Gastrocnemius medialis (tissue), 4 donors: ENCODE measurements around the gene SLC39A11. TPM values are rescaled to one million over a fixed set of nuclear protein-coding genes. Genes with fewer than 3 reads are reported as not detected.

Experiments used
- ATAC-seq, 2 donors: fragments of 150-250 bp; one replicate each; pipeline ENCODE4 v1.9.1; 2016
- DNase-seq, 2 donors: peaks; one replicate each; pipeline ENCODE4 v3.0.0-alpha.2; 2019
- H3K27ac ChIP-seq, 4 donors: fragments of 200-600 bp; sonication (generic); 1 replicate in 1 of 4; 2 replicates in 3 of 4; pipeline ENCODE4 v1.5.1; 2016 to 2018; ENCODE audit warnings: mild to moderate bottlenecking in 2 of 4, moderate library complexity in 1 of 4
- H3K27me3 ChIP-seq, 3 donors: fragments of 200-600 bp; sonication (generic) in 2 of 3; 1 replicate in 1 of 3; 2 replicates in 2 of 3; pipeline versions ENCODE4 v1.5.1 to v1.6.0; 2016 to 2019; ENCODE audit warnings: mild to moderate bottlenecking in 1 of 3, moderate library complexity in 1 of 3
- H3K36me3 ChIP-seq, 2 donors: fragments of 200-600 bp; sonication (generic) in 1 of 2; one replicate each; pipeline ENCODE4 v1.5.1; 2017 to 2018
- H3K4me1 ChIP-seq, 2 donors: fragments of 200-600 bp; sonication (generic) in 1 of 2; one replicate each; pipeline ENCODE4 v1.5.1; 2016 to 2017; ENCODE audit warnings: mild to moderate bottlenecking in 2 of 2
- H3K4me3 ChIP-seq, 4 donors: fragments of 200-600 bp; sonication (generic) in 3 of 4; 1 replicate in 1 of 4; 2 replicates in 3 of 4; pipeline ENCODE4 v1.5.1; 2016 to 2019; ENCODE audit warnings: mild to moderate bottlenecking in 2 of 4
- H3K9me3 ChIP-seq, 3 donors: fragments of 200-600 bp; sonication (generic) in 2 of 3; 1 replicate in 1 of 3; 2 replicates in 2 of 3; pipeline ENCODE4 v1.5.1; 2016 to 2019
- CTCF ChIP-seq, 5 experiments: fragments of 450-650 bp in 3 of 5; fragments of 200-600 bp in 2 of 5; sonication (generic) in 2 of 5; IDR thresholded peaks in 4 of 5; conservative IDR thresholded peaks in 1 of 5; 1 replicate in 4 of 5; 2 replicates in 1 of 5; pipeline ENCODE4 v1.5.1; 2016 to 2019; ENCODE audit warnings: antibody characterized with exemption in 5 of 5, mild to moderate bottlenecking in 3 of 5, moderate library complexity in 3 of 5
- POLR2A ChIP-seq, 2 donors: fragments of 450-650 bp; IDR thresholded peaks; one replicate each; pipeline ENCODE4 v1.6.1; 2017; ENCODE audit warnings: antibody characterized with exemption in 2 of 2, mild to moderate bottlenecking in 2 of 2, moderate library complexity in 2 of 2
- in situ Hi-C, 4 donors: fragments of 200-750 bp; cut with MboI; loops; one replicate each; pipeline versions ENCODE4 v1.15.0 to v1.8.0; 2017; ENCODE audit warnings: low sequenced_read_pairs in 4 of 4
- intact Hi-C: fragments of 100-400 bp; cut with DNase I; formaldehyde crosslinking; loops from one replicate; pipeline ENCODE4 v1.15.1; 2023; ENCODE audit warnings: low total_unique reads
- total RNA-seq, 4 donors: library from RNA; depleted of rRNA; stranded (reverse); fragments of >200 nt; gene quantifications; one replicate each; pipeline versions ENCODE4 v1.1.0 to v1.2.3, GENCODE V29; 2016

Gene SLC39A11
- total RNA-seq, 4 donors from 2014 or later, result 7.6 to 28.4 (median 10.7) TPM

DNA sequence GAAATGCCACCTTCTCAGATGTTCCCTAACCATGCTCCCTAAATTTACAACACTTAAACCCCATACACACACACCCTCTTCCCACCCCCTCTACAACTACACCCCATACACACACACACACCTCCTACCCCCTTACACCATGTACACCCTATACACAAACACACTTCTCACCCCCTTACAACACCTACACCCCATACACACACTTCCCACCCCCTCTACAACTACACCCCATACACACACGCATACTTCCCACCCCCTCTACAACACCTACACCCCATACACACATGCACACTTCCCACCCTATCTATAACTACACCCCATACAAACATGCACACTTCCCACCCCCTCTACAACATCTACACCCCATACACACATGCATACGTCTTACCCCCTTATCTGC lies 172.0 kb downstream of the SLC39A11 start:
- H3K9me3 ChIP-seq, result no peaks in the 10 kb centered on the region
- TF ChIP-seq CTCF (IDR thresholded peaks at IDR 0.05 in 4 of 5, conservative IDR thresholded peaks at IDR 0.05 in 1 of 5), result no peak
- no peak for TF ChIP-seq POLR2A (IDR thresholded peaks at IDR 0.05)
- no peak overlapping the region for H3K27ac ChIP-seq
- ATAC-seq (no peak), DNase-seq (no peak)
- no peaks in the 10 kb centered on the region for H3K27me3 ChIP-seq
- no peaks in the 10 kb centered on the region for H3K4me1 ChIP-seq
- no peak overlapping the region for H3K4me3 ChIP-seq
- in situ Hi-C loops, result no loop called here
- H3K36me3 ChIP-seq, result no peaks in the 10 kb centered on the region
- intact Hi-C loops, result no loop called here

- intact Hi-C loops, result no loop called here
- Histone ChIP-seq H3K27me3 (no peaks in the 10 kb centered on the region), H3K36me3 (no peaks in the 10 kb centered on the region), H3K4me1 (no peaks in the 10 kb centered on the region), H3K4me3 (no peak overlapping the region), H3K9me3 (no peaks in the 10 kb centered on the region), H3K27ac (no peak overlapping the region)
- in situ Hi-C loops, result loop anchor here in 1 of 4 donors (10.0 kb wide), 1 partner anchor 58 kb away; no protein-coding TSS in a partner anchor
- ATAC-seq (no peak), DNase-seq (no peak)
- TF ChIP-seq CTCF (IDR thresholded peaks at IDR 0.05 in 4 of 5, conservative IDR thresholded peaks at IDR 0.05 in 1 of 5) (no peak), POLR2A (IDR thresholded peaks at IDR 0.05) (no peak)
Measured at GRCh38 chr17:72916991-72917390, 175.5 kb downstream of the SLC39A11 start.

DNA sequence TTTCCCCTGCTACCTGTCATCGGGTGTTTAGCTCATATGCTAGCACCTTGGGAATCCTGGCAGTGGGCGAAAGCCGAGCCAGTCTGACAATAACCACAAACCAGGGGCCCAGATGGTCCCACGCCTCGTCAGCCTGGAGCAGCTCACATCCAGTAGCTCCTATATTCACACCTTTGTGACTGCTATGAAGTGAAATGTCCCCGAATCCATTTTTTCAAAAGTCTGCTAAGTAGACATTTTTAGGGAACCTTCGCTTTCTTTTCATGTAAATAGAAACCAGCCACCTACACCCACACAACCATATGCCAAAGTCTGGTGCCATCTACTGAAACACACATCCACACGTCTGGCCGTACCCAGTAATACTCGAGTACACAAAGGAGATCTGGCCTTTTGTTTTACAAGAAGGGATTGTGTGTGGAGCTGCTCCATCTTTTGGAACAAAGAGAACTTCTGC lies 176.8 kb downstream of the SLC39A11 start:
- no peak for ATAC-seq
- Histone ChIP-seq H3K4me1 (no peaks in the 10 kb centered on the region), H3K27ac (no peak overlapping the region), H3K27me3 (no peaks in the 10 kb centered on the region), H3K36me3 (no peaks in the 10 kb centered on the region), H3K4me3 (no peak overlapping the region), H3K9me3 (no peaks in the 10 kb centered on the region)
- intact Hi-C loops (no loop called here), in situ Hi-C loops (loop anchor here in 1 of 4 donors (10.0 kb wide), 1 partner anchor 59 kb away; no protein-coding TSS in a partner anchor)
- DNase-seq, result no peak
- TF ChIP-seq CTCF (IDR thresholded peaks at IDR 0.05 in 4 of 5, conservative IDR thresholded peaks at IDR 0.05 in 1 of 5) (no peak), POLR2A (IDR thresholded peaks at IDR 0.05) (no peak)

GRCh38 chr17:72913142-72913682 lies 179.3 kb downstream of the SLC39A11 start:
- no peak overlapping the region for H3K27ac ChIP-seq
- no peaks in the 10 kb centered on the region for H3K4me1 ChIP-seq
- intact Hi-C loops, result no loop called here
- no peak overlapping the region for H3K4me3 ChIP-seq
- H3K9me3 ChIP-seq, result no peaks in the 10 kb centered on the region
- ATAC-seq (no peak), DNase-seq (no peak)
- no peaks in the 10 kb centered on the region for H3K27me3 ChIP-seq
- in situ Hi-C loops, result loop anchor here in 1 of 4 donors (10.0 kb wide), 1 partner anchor 62 kb away; no protein-coding TSS in a partner anchor
- TF ChIP-seq CTCF (IDR thresholded peaks at IDR 0.05 in 4 of 5, conservative IDR thresholded peaks at IDR 0.05 in 1 of 5), result no peak
- no peak for TF ChIP-seq POLR2A (IDR thresholded peaks at IDR 0.05)
- no peaks in the 10 kb centered on the region for H3K36me3 ChIP-seq

GRCh38 chr17:72906306-72906705 lies 186.2 kb downstream of the SLC39A11 start:
- in situ Hi-C loops (no loop called here), intact Hi-C loops (no loop called here)
- no peaks in the 10 kb centered on the region for H3K36me3 ChIP-seq
- no peak for DNase-seq
- no peaks in the 10 kb centered on the region for H3K27me3 ChIP-seq
- TF ChIP-seq CTCF (IDR thresholded peaks at IDR 0.05 in 4 of 5, conservative IDR thresholded peaks at IDR 0.05 in 1 of 5), result no peak
- TF ChIP-seq POLR2A (IDR thresholded peaks at IDR 0.05), result no peak
- no peak overlapping the region for H3K27ac ChIP-seq
- no peaks in the 10 kb centered on the region for H3K4me1 ChIP-seq
- H3K4me3 ChIP-seq, result no peak overlapping the region
- no peak for ATAC-seq
- no peaks in the 10 kb centered on the region for H3K9me3 ChIP-seq
